Hematopoietic multipotent progenitor cell treated with erythropoietin and hydrocortisone succinate and interleukin-3 and kit ligand, for 8 days (in vitro differentiated cells): ENCODE data around the gene SCGB3A1.

Experiments used
- DNase-seq: peaks from one replicate; pipeline ENCODE4 v3.0.0-alpha.2; 2015

SCGB3A1 gene

GRCh38 chr5:180591311-180591887 is at the start of gene SCGB3A1:
SCGB3A1 (minus strand) TSS chr5:180591499; CDS start chr5:180591462, 37 bp downstream.
- no peak for DNase-seq

- DNase-seq = no peak
These were observed 49.2 kb upstream of the SCGB3A1 start for GRCh38 chr5:180640611-180640860.

- no peak for DNase-seq
These were observed 48.7 kb upstream of the SCGB3A1 start for GRCh38 chr5:180639741-180640610.

GRCh38 chr5:180639287-180639686 is 48.0 kb upstream of the SCGB3A1 start:
- DNase-seq = no peak

- no peak for DNase-seq
These were observed 46.8 kb upstream of the SCGB3A1 start for GRCh38 chr5:180637962-180638680.

- DNase-seq = no peak
These were observed 45.2 kb upstream of the SCGB3A1 start for GRCh38 chr5:180636403-180637075.

GRCh38 chr5:180636016-180636402 is 44.7 kb upstream of the SCGB3A1 start:
- DNase-seq = no peak

GRCh38 chr5:180633283-180634177 is 42.2 kb upstream of the SCGB3A1 start:
- no peak for DNase-seq

- DNase-seq = no peak
These were observed 41.5 kb upstream of the SCGB3A1 start for GRCh38 chr5:180632768-180633167.

GRCh38 chr5:180631549-180632383 is 40.5 kb upstream of the SCGB3A1 start:
- DNase-seq = no peak

GRCh38 chr5:180630426-180630825 is 39.1 kb upstream of the SCGB3A1 start:
- DNase-seq = no peak

GRCh38 chr5:180629831-180630382 is 38.6 kb upstream of the SCGB3A1 start:
- no peak for DNase-seq

GRCh38 chr5:180628827-180629750 is 37.8 kb upstream of the SCGB3A1 start:
- DNase-seq = no peak

- DNase-seq = no peak
These were observed 36.9 kb upstream of the SCGB3A1 start for GRCh38 chr5:180628211-180628610.

GRCh38 chr5:180627386-180628120 is 36.3 kb upstream of the SCGB3A1 start:
- DNase-seq = no peak

GRCh38 chr5:180626661-180627385 is 35.5 kb upstream of the SCGB3A1 start:
- DNase-seq = no peak

- DNase-seq = no peak
These were observed 34.7 kb upstream of the SCGB3A1 start for GRCh38 chr5:180625791-180626660.
